GM08714 (cell line): ENCODE measurements around the gene CDC20.
A peak's percentile ranks its signal among the peaks of the same experiment; 100 is the strongest.

Experiments used
- H3K4me3 ChIP-seq: fragments of 200-500 bp; sonication (Bioruptor generic); 2 replicates; pipeline ENCODE4 v1.5.1; 2014; ENCODE audit warnings: mild to moderate bottlenecking, low read length, inconsistent platforms
- ZNF274 ChIP-seq: IDR thresholded peaks from 2 replicates; pipeline ENCODE4 v1.6.1; 2012; ENCODE audit warnings: mild to moderate bottlenecking, low read depth, low read length

CDC20 gene

DNA sequence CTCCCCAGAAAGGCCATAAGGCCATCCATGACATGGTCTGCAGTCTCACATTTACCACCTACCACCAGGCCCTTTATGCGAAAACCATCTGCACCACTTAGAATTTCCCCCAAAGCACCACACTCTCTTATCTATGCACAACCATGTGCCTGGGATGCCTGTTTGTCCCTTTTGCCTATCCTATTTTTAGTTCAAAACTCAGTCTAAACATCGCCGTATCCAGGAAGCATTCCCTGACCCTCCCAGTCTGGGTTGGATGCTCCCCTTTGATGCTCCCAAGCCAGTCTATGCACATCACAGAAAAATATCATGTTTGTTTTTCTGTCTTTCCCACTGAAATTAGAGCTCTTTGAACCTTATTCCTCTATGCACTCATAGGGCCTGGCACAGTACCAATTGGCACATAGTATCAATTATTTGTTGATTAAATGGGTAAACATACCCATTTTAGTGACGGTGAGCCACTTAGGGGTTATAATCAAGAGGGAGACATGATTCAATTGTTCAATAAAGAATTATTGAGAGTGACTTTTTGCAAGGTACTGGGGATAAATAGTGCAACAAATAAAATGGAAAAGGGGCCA lies 14.4 kb upstream of the CDC20 start:
- no peak for TF ChIP-seq ZNF274
- H3K4me3 ChIP-seq, result no peak overlapping the region

GRCh38 chr1:43345120-43345519 lies 13.7 kb upstream of the CDC20 start:
- TF ChIP-seq ZNF274, result no peak
- no peak overlapping the region for H3K4me3 ChIP-seq

- TF ChIP-seq ZNF274, result no peak
- H3K4me3 ChIP-seq, result no peak overlapping the region
Observed at GRCh38 chr1:43346636-43347035, 12.1 kb upstream of the CDC20 start.

- peak overlapping the region; percentile 21; the same call in 1 of the 2 replicates for H3K4me3 ChIP-seq
- TF ChIP-seq ZNF274, result no peak
Observed at GRCh38 chr1:43348343-43348808, 10.4 kb upstream of the CDC20 start.

GRCh38 chr1:43348809-43349593 lies 9.8 kb upstream of the CDC20 start:
- no peak for TF ChIP-seq ZNF274
- H3K4me3 ChIP-seq, result peak overlapping the region; percentile 62; the same call in 1 of the 2 replicates

DNA sequence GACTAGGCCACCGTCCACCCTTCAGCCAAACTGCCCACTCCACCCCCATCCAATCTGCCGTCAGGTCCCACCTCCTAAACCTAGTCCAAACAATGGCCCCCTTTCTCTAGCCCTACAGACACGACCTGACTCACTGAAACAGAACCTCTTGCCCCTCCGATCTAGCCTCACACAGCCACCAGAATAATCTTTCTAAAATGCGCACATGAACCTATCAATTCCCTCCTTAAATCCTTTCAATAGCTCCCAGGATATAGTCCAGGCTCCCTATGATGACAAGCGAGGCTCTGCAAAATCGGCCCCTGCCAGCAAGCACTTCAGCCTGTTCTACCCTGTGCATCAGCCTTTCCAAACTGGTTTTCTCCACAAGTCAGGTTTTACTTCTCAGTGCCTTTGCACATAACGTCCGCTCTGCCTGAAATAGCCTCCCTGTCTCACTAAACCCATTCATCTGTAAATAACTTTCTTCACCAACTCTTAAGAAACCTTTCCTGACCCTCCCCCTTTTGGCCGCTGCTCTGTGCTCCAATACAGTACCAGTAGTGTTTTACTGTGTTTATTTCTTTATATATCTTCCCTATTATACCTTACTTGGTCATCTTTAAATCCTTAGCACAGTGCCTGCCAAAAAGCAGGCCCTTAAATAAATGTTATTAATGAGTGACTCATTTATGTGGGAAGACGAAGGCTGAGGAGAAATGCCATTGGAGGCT lies 9.0 kb upstream of the CDC20 start:
- TF ChIP-seq ZNF274, result no peak
- H3K4me3 ChIP-seq, result peak overlapping the region; percentile 62; the same call in 1 of the 2 replicates

GRCh38 chr1:43350976-43351375 lies 7.8 kb upstream of the CDC20 start:
- TF ChIP-seq ZNF274, result no peak

DNA sequence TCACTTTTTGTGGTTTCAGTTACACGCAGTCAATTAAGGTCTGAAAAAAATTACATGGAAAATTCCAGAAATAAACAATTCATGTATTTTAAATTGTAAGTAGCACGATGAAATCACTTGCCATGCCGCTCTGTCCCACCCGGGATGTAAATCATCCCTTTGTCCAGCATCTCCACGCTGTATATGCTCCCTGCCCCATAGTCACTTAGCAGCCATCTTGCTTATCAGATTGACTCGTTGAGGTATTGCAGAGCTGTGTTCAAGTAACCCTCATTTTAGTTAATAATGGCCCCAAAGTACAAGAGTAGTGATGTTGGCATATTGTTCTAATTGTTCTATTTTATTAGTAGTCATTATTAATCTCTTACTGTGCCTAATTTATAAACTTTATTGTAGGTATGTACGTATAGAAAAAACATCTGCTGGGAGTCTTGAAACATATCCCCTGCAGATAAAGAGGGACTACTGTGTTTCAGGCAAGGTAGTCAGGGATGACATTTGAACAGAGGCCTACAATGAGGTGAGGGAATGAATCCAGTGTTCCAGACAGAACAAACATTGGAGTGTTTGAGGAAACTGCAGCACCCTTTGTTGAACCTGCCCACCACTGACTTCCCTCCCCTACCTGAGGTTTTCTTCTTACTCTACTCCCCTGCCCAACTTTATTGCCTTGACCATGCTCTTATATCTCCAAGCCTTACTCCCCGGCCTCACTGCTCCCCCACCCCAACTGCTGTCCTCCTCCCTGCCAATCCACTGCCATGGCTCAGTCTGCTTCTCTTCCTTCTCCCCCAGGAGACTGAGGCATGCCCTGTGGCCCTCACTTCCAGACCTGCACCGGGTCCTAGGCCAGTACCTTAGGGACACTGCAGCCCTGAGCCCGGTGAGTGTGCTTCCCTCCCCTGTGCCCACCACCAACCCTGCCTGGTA lies 7.1 kb upstream of the CDC20 start:
- H3K4me3 ChIP-seq, result no peak overlapping the region
- TF ChIP-seq ZNF274, result no peak

More at GRCh38 chr1:43350976-43351375, 7.8 kb upstream of the CDC20 start:
- H3K4me3 ChIP-seq, result no peak overlapping the region

- TF ChIP-seq ZNF274, result no peak
- H3K4me3 ChIP-seq, result no peak overlapping the region
Observed at GRCh38 chr1:43352351-43352705, 6.5 kb upstream of the CDC20 start.

DNA sequence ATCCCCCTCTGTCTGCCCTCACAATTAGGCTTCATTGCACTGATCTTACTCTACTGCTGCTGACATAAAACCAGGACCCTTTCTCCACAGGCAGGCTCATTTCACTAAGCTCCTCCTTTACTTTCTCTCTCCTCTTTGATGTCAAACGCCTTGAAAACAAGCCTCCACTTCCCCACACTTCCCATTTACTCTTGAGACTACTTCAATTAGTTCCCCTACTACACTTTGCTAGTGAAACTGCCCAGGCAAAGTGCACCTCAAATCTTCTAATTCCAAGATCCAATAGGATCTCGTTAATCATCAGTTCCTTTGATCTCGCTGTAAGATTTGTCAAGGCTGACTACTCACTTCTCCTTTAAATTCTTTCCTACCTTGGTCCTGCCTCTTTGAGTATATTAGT lies 5.9 kb upstream of the CDC20 start:
- H3K4me3 ChIP-seq, result no peak overlapping the region
- TF ChIP-seq ZNF274, result no peak

GRCh38 chr1:43354471-43354870 lies 4.3 kb upstream of the CDC20 start:
- no peak for TF ChIP-seq ZNF274
- no peak overlapping the region for H3K4me3 ChIP-seq

DNA sequence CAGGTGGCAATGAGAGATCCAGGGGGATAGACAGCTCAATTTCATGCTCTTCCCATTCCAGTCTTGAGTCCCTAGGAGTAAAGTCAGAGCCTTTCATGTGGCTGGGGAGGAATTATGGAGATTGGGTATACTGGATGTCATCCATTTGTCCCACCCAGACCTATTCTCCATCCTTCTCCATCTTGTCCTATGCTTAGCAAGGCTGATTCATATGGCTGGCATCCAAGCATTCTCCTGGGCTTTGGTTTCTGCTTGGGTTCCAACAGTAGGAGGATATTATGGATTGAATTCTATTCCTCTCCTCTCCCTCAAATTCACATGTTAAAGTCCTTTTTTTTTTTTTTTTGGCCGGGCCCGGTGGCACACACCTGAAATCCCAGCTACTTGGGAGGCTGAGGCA lies 3.8 kb upstream of the CDC20 start:
- H3K4me3 ChIP-seq, result no peak overlapping the region
- no peak for TF ChIP-seq ZNF274

- no peak for TF ChIP-seq ZNF274
- no peak overlapping the region for H3K4me3 ChIP-seq
Observed at GRCh38 chr1:43357251-43357650, 1.5 kb upstream of the CDC20 start.
